Gastroesophageal sphincter (tissue), 4 donors: ENCODE results near the gene ERC1. TPM values are rescaled to one million over a fixed set of nuclear protein-coding genes. Genes with fewer than 3 reads are reported as not detected.

Experiments used
- ATAC-seq: fragments of 150-250 bp; one replicate; pipeline ENCODE4 v1.9.1; 2016; ENCODE audit warnings: mild to moderate bottlenecking, moderate library complexity
- H3K27ac ChIP-seq, 4 donors: fragments of 200-600 bp; sonication (generic) in 3 of 4; 1 replicate in 3 of 4; 2 replicates in 1 of 4; pipeline ENCODE4 v1.5.1; 2016 to 2019
- H3K27me3 ChIP-seq: fragments of 200-600 bp; sonication (generic); one replicate; pipeline ENCODE4 v1.5.1; 2019
- H3K36me3 ChIP-seq, 2 donors: fragments of 200-600 bp; sonication (generic); one replicate each; pipeline ENCODE4 v1.5.1; 2019; ENCODE audit warnings: control low read depth in 1 of 2
- H3K4me1 ChIP-seq, 3 donors: fragments of 200-600 bp; sonication (generic); 1 replicate in 2 of 3; 2 replicates in 1 of 3; pipeline ENCODE4 v1.5.1; 2016 to 2019; ENCODE audit warnings: control low read depth in 2 of 3
- H3K4me3 ChIP-seq, 2 donors: fragments of 200-600 bp; sonication (generic); one replicate each; pipeline ENCODE4 v1.5.1; 2019; ENCODE audit warnings: mild to moderate bottlenecking in 1 of 2, moderate library complexity in 1 of 2
- H3K9me3 ChIP-seq, 3 donors: fragments of 200-600 bp; sonication (generic); one replicate each; pipeline ENCODE4 v1.5.1; 2017 to 2019; ENCODE audit warnings: control low read depth in 2 of 3
- EP300 ChIP-seq: sonication (generic); formaldehyde crosslinking; IDR thresholded peaks from one replicate; pipeline ENCODE4 v1.6.1; 2017; ENCODE audit warnings: antibody characterized with exemption, mild to moderate bottlenecking
- POLR2A ChIP-seq, 2 donors: fragments of 450-650 bp; IDR thresholded peaks; one replicate each; pipeline ENCODE4 v1.6.1; 2017; ENCODE audit warnings: antibody characterized with exemption in 2 of 2, mild to moderate bottlenecking in 2 of 2, moderate library complexity in 1 of 2
- POLR2AphosphoS5 ChIP-seq: sonication (generic); formaldehyde crosslinking; IDR thresholded peaks from one replicate; pipeline ENCODE4 v1.6.1; 2017; ENCODE audit warnings: antibody characterized with exemption
- whole genome bisulfite sequencing, 2 donors: methylation state at CpG; one replicate each; pipeline ENCODE4 v1.1.5; 2018; ENCODE audit warnings: low coverage in 1 of 2; 5-methylcytosine and 5-hydroxymethylcytosine counted together
- total RNA-seq, 4 donors: library from RNA; depleted of rRNA; stranded (reverse); fragments of >200 nt; gene quantifications; one replicate each; pipeline ENCODE4 v1.1.0, GENCODE V29; 2016
- TF ChIP-seq, protein P1 (sequence below), 4 experiments: fragments of 200-600 bp in 2 of 4; fragments of 450-650 bp in 2 of 4; sonication (generic) in 1 of 4; IDR thresholded peaks; one replicate each; pipeline ENCODE4 v1.5.1; 2017 to 2019; ENCODE audit warnings: antibody characterized with exemption in 4 of 4, mild to moderate bottlenecking in 2 of 4, moderate library complexity in 2 of 4

The ERC1 gene
- total RNA-seq, 4 donors from 2014 or later, result 38.3 to 80.2 (median 58.4) TPM

DNA sequence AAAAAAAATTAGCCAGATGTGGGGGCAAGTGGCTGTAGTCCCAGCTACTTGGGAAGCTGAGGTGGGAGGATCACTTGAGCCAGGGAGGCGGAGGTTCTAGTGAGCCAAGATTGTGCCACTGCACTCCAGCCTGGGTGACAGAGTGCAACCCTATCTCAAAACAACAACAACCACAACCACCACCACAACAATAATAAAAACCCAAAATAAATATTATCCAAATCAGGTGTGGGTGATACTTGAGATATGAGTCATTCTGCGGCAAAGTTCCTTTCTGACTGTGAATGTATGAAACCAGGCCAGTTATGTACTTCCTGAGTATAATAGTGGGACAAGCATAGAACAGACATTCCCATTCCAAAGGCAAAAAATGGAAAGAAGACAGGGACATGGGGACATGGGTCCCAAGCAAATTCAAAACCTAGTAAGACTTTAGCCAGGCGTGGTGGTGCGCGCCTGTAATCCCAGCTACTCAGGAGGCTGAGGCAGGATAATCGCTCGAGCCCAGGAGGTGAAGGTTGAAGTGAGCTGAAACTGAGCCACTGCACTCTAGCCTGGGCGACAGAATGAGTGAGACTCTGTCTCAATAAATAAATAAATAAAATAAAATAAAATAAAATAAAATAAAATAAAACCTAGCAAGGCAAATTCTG, 9.7 kb upstream of the ERC1 start:
- no peak for TF ChIP-seq POLR2A (IDR thresholded peaks at IDR 0.05)
- TF ChIP-seq, protein P1, sequence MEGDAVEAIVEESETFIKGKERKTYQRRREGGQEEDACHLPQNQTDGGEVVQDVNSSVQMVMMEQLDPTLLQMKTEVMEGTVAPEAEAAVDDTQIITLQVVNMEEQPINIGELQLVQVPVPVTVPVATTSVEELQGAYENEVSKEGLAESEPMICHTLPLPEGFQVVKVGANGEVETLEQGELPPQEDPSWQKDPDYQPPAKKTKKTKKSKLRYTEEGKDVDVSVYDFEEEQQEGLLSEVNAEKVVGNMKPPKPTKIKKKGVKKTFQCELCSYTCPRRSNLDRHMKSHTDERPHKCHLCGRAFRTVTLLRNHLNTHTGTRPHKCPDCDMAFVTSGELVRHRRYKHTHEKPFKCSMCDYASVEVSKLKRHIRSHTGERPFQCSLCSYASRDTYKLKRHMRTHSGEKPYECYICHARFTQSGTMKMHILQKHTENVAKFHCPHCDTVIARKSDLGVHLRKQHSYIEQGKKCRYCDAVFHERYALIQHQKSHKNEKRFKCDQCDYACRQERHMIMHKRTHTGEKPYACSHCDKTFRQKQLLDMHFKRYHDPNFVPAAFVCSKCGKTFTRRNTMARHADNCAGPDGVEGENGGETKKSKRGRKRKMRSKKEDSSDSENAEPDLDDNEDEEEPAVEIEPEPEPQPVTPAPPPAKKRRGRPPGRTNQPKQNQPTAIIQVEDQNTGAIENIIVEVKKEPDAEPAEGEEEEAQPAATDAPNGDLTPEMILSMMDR (IDR thresholded peaks at IDR 0.05), result no peak
- Histone ChIP-seq H3K27me3 (no peaks in the 10 kb centered on the region), H3K36me3 (peaks cover 0 to 2% of the 10 kb centered on the region in 2 donors), H3K9me3 (no peaks in the 10 kb centered on the region), H3K27ac (no peak overlapping the region), H3K4me1 (no peaks in the 10 kb centered on the region), H3K4me3 (no peak overlapping the region)
- 97 to 100% methylated on average over 2 to 6 of the region's 8 CpGs for WGBS, 2 donors
- ATAC-seq, result no peak

- WGBS, 2 donors, result 66 to 83% methylated on average over 2 to 3 of the region's 3 CpGs
- H3K4me1 ChIP-seq, result no peaks in the 10 kb centered on the region
- TF ChIP-seq POLR2AphosphoS5 (no peak), EP300 (no peak), POLR2A (IDR thresholded peaks at IDR 0.05) (no peak)
- TF ChIP-seq, protein P1 (IDR thresholded peaks at IDR 0.05), result no peak
- no peak for ATAC-seq
- no peaks in the 10 kb centered on the region for H3K27me3 ChIP-seq
- no peak overlapping the region for H3K4me3 ChIP-seq
- no peak overlapping the region for H3K27ac ChIP-seq
- no peaks in the 10 kb centered on the region for H3K9me3 ChIP-seq
- no peaks in the 10 kb centered on the region for H3K36me3 ChIP-seq
These were observed 9.1 kb upstream of the ERC1 start for GRCh38 chr12:981961-982360.

GRCh38 chr12:988646-989045, 2.4 kb upstream of the ERC1 start:
- whole genome bisulfite sequencing, 2 donors, result 69 to 82% methylated on average over 3 to 4 of the region's 4 CpGs
- ATAC-seq, result no peak

GRCh38 chr12:989051-989450, 2.0 kb upstream of the ERC1 start:
- no peak for ATAC-seq
- no peaks in the 10 kb centered on the region for H3K9me3 ChIP-seq
- no peaks in the 10 kb centered on the region for H3K36me3 ChIP-seq
- peak overlapping the region in 3 of 4 donors; percentile 93 to 97 (median 93) for H3K27ac ChIP-seq
- 53 to 60% methylated on average over 2 of the region's 2 CpGs for WGBS, 2 donors
- H3K4me1 ChIP-seq, result peaks cover 4 to 50% (median 12%) of the 10 kb centered on the region in 3 donors
- TF ChIP-seq EP300, result no peak
- TF ChIP-seq POLR2A (IDR thresholded peaks at IDR 0.05), result no peak
- TF ChIP-seq, protein P1 (IDR thresholded peaks at IDR 0.05), result no peak
- TF ChIP-seq POLR2AphosphoS5, result no peak
- no peak overlapping the region for H3K4me3 ChIP-seq
- H3K27me3 ChIP-seq, result no peaks in the 10 kb centered on the region

More at GRCh38 chr12:988646-989045, 2.4 kb upstream of the ERC1 start:
- H3K4me3 ChIP-seq, result no peak overlapping the region
- TF ChIP-seq POLR2A (IDR thresholded peaks at IDR 0.05) (no peak), EP300 (no peak), POLR2AphosphoS5 (no peak)
- TF ChIP-seq, protein P1 (IDR thresholded peaks at IDR 0.05), result no peak
- H3K9me3 ChIP-seq, result no peaks in the 10 kb centered on the region
- peaks cover 4 to 46% (median 12%) of the 10 kb centered on the region in 3 donors for H3K4me1 ChIP-seq
- peak overlapping the region in 1 of 4 donors; percentile 97 for H3K27ac ChIP-seq
- H3K27me3 ChIP-seq, result no peaks in the 10 kb centered on the region
- no peaks in the 10 kb centered on the region for H3K36me3 ChIP-seq
